Measurements from ENCODE around the gene WIPI1. TPM values are rescaled to one million over a fixed set of nuclear protein-coding genes. Genes with fewer than 3 reads are reported as not detected.

WIPI1 gene

DNA sequence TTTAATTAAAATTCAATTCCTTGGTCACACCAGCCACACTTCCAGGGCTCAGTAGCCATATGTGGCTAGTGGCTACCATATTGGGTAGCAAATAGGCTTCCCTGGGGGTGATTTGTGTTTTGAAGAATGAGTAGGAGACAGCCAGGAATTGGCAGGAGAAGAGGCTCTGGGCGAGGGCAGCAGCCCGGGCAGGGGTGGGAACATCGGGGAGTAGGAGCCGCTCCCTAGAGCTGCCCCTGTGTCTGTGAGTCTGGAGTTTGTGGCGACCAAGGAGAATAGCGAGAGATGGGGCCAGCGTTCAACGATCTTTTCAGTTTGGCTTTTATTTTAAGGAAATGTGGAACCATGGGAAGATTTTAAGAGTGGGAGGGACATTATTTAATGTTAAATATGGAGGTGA is 81.7 kb downstream of the WIPI1 start:
- Histone ChIP-seq H3K9ac (ENCODE audit: low read length) (no peak overlapping the region), H2BK12ac (ENCODE audit: low read length in 2 of 2) (peak overlapping the region; percentile 18 to 77), H2AK5ac (ENCODE audit: low read length, severe bottlenecking) (no peak overlapping the region), H3K4me1 (ENCODE audit: control insufficient read depth, insufficient read depth, low read depth, low read length) (peaks cover 13% of the 10 kb centered on the region), H3K4me2 (ENCODE audit: low read length, poor library complexity, severe bottlenecking) (no peak overlapping the region), H3K4ac (ENCODE audit: low read depth in 1 of 2, low read length in 2 of 2) (peak overlapping the region in 1 of 2 experiments; percentile 26), H3K79me1 (replicated peaks; ENCODE audit: low read length, poor library complexity, severe bottlenecking) (no peaks in the 10 kb centered on the region), H3K9me3 (ENCODE audit: control insufficient read depth, low read length) (no peaks in the 10 kb centered on the region), H3K14ac (ENCODE audit: low read length in 2 of 2) (no peak overlapping the region), H3K4me3 (ENCODE audit: insufficient read depth in 1 of 2, low read depth in 1 of 2, low read length in 2 of 2) (no peak overlapping the region), H4K91ac (ENCODE audit: low read length) (no peak overlapping the region), H2BK5ac (ENCODE audit: low read depth, low read length, poor library complexity, severe bottlenecking) (no peak overlapping the region), H4K8ac (ENCODE audit: low read length) (no peak overlapping the region), H2BK120ac (ENCODE audit: low read depth, low read length) (no peak overlapping the region), H3K27me3 (ENCODE audit: control insufficient read depth in 1 of 2, insufficient read depth in 1 of 2, low read length in 2 of 2) (no peaks in the 10 kb centered on the region), H3K18ac (ENCODE audit: low read depth in 1 of 2, low read length in 2 of 2) (peak overlapping the region in 1 of 2 experiments; percentile 48), H3K36me3 (ENCODE audit: control insufficient read depth in 1 of 2, insufficient read depth in 2 of 2, low read depth in 1 of 2, low read length in 2 of 2) (no peaks in the 10 kb centered on the region), H3K27ac (ENCODE audit: low read length, poor library complexity, severe bottlenecking) (no peak overlapping the region), H2AFZ (ENCODE audit: low read depth, low read length) (no peak overlapping the region), H2BK15ac (ENCODE audit: low read depth, poor library complexity, severe bottlenecking) (no peak overlapping the region), H3K23ac (ENCODE audit: low read length in 2 of 2) (no peak overlapping the region)
- WGBS: 95% methylated on average over 6 of the region's 8 CpGs
- DNase-seq: no peak

Small RNAs within 50 kb of the gene (small RNA-seq; reads per million reads assigned to genes)
- gene MIR635 (ENCODE audit: low read depth): not detected
